Memory B cell (primary cell): ENCODE results near the gene CACNA2D3.

ENCODE experiments used
- ATAC-seq: fragments of 150-1000 bp; cut with Tn5 transposase; 2 replicates; pipeline ENCODE4 v1.10.0; 2021; ENCODE audit warnings: low read depth, mild to moderate bottlenecking, moderate library complexity
- DNase-seq, 2 donors: peaks; one replicate each; pipeline ENCODE4 v3.0.0; 2022; ENCODE audit warnings: low spot score in 2 of 2
- H3K27ac Mint-ChIP-seq: one replicate; pipeline ENCODE4 v1.8.0; 2022; ENCODE audit warnings: mild to moderate bottlenecking, moderate library complexity, mixed read lengths
- H3K27me3 Mint-ChIP-seq: one replicate; pipeline ENCODE4 v1.8.0; 2022; ENCODE audit warnings: mixed read lengths
- H3K36me3 Mint-ChIP-seq: one replicate; pipeline ENCODE4 v1.8.0; 2022; ENCODE audit warnings: mild to moderate bottlenecking, mixed read lengths
- H3K4me1 Mint-ChIP-seq: one replicate; pipeline ENCODE4 v1.8.0; 2022; ENCODE audit warnings: mixed read lengths
- H3K4me3 Mint-ChIP-seq: one replicate; pipeline ENCODE4 v1.8.0; 2022; ENCODE audit warnings: mild to moderate bottlenecking, moderate library complexity, mixed read lengths
- H3K9me3 Mint-ChIP-seq: one replicate; pipeline ENCODE4 v1.8.0; 2022; ENCODE audit warnings: mixed read lengths

Gene CACNA2D3

DNA sequence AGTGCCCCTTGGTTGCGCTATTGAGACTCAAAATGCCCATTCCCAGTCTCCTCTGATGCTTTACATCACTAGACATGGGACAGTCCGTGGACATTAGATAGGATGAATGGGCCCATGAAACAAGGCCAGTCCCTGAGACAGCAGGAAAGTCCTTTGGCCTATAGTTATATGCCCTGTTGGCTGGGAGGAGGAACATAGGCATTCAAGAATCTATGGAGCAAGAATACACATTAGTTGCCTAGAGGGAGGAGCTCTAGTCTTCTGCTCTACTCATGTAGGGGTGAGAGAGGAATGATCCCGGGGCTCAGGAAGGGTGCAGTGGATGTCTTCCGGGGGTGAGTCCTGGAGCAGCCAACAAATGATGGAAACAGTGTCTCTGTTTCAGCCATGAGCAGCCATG, 863.5 kb downstream of the CACNA2D3 start:
- DNase-seq (no peak), ATAC-seq (no peak)
- Mint-ChIP-seq H3K9me3 (peaks cover 3% of the 10 kb centered on the region), H3K27ac (no peak overlapping the region), H3K36me3 (no peaks in the 10 kb centered on the region), H3K27me3 (no peaks in the 10 kb centered on the region), H3K4me1 (no peaks in the 10 kb centered on the region), H3K4me3 (no peak overlapping the region)

DNA sequence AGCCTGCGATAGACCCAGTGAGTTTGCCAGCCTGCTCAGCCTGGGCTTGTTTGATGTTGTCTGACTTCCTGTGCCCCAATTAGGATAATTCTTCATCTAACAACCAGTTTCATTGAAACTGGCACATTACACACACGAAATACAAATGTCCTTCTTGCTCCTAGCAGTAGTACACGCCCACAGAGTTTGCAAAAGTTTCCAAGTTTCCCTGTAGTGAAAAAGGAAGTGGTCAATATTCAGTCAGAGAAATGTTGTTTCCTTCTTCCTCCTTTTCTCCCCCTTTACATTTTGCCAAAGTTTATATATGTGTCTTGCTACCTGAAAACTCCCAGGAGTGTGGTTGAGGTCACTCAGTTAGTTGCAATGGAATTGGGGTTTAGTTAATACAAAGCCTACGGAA, 863.9 kb downstream of the CACNA2D3 start:
- no peaks in the 10 kb centered on the region for H3K4me1 Mint-ChIP-seq
- no peak for DNase-seq
- H3K9me3 Mint-ChIP-seq: peaks cover 2% of the 10 kb centered on the region
- H3K27ac Mint-ChIP-seq: no peak overlapping the region
- H3K27me3 Mint-ChIP-seq: no peaks in the 10 kb centered on the region
- ATAC-seq: no peak
- H3K4me3 Mint-ChIP-seq: no peak overlapping the region
- H3K36me3 Mint-ChIP-seq: no peaks in the 10 kb centered on the region

DNA sequence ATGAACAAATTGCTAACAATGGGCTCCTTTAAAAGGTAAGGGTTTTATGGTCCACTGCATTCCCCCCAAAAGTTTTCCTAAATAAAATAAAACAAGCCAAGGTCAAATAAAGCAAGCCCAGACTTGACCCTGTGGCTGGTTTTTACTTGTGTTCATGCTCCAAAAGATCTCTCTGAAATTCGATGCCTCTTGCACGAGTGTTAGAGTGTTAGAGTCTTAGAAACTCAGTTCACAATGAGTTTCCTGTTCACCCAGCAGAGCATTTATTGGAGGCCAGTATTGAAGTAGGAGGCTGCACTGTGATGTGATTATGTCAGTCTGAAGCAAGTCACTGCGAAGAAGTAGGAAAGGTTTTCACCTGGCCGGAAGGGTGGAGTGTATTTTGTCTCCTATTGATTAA, 865.4 kb downstream of the CACNA2D3 start:
- Mint-ChIP-seq H3K36me3 (no peaks in the 10 kb centered on the region), H3K4me3 (no peak overlapping the region), H3K9me3 (peaks cover 2% of the 10 kb centered on the region), H3K27ac (no peak overlapping the region), H3K4me1 (no peaks in the 10 kb centered on the region), H3K27me3 (no peaks in the 10 kb centered on the region)
- DNase-seq: no peak
- ATAC-seq: no peak

DNA sequence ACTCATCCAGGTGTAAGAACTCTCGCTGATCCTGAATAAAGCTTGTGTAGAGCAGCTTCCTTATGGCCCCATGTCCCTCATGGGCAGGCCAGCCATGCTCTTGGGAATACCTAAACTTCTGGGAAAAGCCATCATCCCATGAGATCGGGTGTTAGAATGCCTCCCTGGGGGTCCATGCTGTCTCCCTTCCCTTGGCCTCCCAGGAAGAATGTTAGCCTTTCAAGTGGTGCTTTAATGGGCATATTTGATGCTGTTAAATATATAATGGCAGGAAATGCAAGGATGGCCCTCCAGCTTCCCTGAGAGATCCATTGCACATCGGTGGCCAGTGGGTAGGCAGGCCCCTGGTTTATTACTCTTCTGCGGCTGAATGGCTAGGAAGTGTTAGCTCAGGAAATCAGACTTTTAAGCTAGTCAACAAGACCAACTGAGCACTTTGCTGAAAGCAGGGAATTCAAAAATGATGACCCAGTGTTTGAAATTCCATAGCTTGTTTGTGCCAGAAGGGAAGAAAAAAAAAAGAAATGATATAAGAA, 866.0 kb downstream of the CACNA2D3 start:
- Mint-ChIP-seq H3K27ac (no peak overlapping the region), H3K36me3 (no peaks in the 10 kb centered on the region), H3K27me3 (no peaks in the 10 kb centered on the region), H3K4me1 (no peaks in the 10 kb centered on the region), H3K4me3 (no peak overlapping the region), H3K9me3 (peaks cover 2% of the 10 kb centered on the region)
- DNase-seq: no peak
- no peak for ATAC-seq

DNA sequence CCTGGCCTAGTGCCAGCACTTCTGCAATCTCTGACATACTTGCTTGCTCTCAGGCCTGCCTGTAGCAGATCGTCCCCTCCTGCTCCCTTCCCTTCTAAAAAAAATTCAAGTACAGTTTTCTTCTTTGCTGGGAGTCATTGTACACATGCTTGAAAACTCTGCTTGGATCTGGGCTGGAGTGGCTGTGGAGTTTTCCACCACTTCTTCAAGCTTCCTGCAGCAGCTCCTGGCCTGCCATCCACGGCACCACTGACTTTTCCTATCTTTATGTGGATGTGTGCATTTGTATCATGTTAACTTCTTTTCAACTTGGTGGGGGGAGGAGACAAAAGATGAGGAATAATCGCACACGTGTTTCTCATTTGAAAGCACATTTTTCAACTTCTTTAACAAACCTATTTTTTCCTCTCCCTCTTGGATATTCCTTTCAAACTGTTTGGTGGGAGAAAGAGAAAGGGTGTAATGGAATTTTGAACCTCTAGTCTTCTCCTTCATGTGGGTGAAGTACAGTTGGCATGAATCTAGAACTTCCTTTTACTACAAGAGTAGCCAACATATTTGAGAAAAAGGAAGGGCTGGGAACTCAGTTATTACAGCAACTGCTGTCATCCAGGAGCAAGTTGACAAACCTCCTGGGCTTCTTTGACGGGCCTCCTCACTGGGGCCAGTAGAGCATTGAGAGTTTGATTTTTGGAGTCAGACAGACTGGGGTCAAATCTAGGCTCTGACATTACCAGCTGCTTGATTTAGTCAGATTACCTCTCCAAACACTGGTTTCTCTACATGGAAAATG, 866.7 kb downstream of the CACNA2D3 start:
- no peaks in the 10 kb centered on the region for H3K27me3 Mint-ChIP-seq
- DNase-seq (no peak), ATAC-seq (no peak)
- no peak overlapping the region for H3K4me3 Mint-ChIP-seq
- no peaks in the 10 kb centered on the region for H3K4me1 Mint-ChIP-seq
- H3K27ac Mint-ChIP-seq: no peak overlapping the region
- peaks cover 2% of the 10 kb centered on the region for H3K9me3 Mint-ChIP-seq
- no peaks in the 10 kb centered on the region for H3K36me3 Mint-ChIP-seq

DNA sequence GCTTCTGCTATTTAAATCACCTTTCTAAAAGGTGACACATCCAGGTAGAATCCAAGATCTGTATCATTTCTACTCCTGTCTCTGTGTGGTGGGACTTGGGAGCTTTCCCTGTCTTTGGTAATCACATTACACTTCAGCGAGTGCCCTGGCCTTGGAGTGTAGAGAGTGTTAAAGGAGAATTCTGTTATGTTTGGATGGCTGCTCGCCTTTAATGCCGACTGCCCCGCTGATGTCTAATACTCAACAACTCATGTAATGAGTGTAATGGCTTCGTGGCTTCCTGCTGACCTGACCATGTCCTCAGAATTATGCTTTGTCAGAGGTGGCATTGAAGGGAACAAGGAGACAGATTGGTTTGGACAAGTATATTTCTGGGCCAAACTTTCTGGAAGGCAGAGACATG, 871.8 kb downstream of the CACNA2D3 start:
- Mint-ChIP-seq H3K4me1 (no peaks in the 10 kb centered on the region), H3K9me3 (no peaks in the 10 kb centered on the region), H3K27ac (no peak overlapping the region), H3K4me3 (no peak overlapping the region), H3K27me3 (no peaks in the 10 kb centered on the region), H3K36me3 (no peaks in the 10 kb centered on the region)
- DNase-seq: no peak
- no peak for ATAC-seq

DNA sequence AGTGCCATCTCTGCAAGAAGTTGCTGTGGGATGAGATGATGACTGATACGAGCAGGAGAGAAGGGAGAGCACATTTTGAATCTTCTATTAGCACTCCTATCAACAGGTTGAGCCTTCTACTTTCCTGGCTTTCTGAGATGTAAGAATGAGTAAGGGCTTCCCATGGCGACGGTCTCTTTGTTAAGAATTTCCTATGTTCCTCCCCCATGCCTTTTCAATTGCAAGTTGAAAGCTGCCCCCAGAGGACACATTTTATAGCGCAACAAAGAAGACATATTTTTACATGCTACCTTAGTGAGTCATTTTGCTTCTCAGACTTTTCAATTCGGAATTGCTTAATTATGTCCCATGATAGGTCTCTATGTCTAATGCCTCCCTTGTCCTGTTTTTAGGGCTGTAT, 876.8 kb downstream of the CACNA2D3 start:
- no peaks in the 10 kb centered on the region for H3K36me3 Mint-ChIP-seq

DNA sequence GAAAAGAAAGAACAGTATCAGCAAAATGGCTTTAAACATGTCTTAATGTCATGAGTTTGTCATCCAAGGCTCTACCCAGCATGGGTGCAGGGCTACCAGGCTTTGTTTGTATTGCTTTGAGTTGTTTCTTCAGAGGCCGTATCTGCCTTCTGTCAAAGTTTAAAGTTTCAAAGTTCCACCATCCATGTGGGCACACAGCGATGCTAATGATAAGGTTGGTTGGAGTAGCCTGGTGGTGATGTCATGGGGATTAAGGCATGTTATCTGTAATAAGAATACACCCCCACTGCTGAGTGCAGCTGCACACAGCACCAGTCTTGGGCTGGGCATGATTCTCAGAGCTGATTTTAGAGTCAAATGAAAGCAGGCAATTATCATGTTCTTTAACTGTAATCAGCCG, 877.5 kb downstream of the CACNA2D3 start:
- ATAC-seq (no peak), DNase-seq (no peak)
- H3K36me3 Mint-ChIP-seq: no peaks in the 10 kb centered on the region
- H3K27me3 Mint-ChIP-seq: no peaks in the 10 kb centered on the region
- no peak overlapping the region for H3K4me3 Mint-ChIP-seq
- H3K27ac Mint-ChIP-seq: no peak overlapping the region
- H3K4me1 Mint-ChIP-seq: no peaks in the 10 kb centered on the region
- no peaks in the 10 kb centered on the region for H3K9me3 Mint-ChIP-seq

More for the DNA sequence above, 876.8 kb downstream of the CACNA2D3 start:
- Mint-ChIP-seq H3K4me3 (no peak overlapping the region), H3K4me1 (no peaks in the 10 kb centered on the region), H3K9me3 (no peaks in the 10 kb centered on the region), H3K27ac (no peak overlapping the region), H3K27me3 (no peaks in the 10 kb centered on the region)
- DNase-seq: no peak
- no peak for ATAC-seq

DNA sequence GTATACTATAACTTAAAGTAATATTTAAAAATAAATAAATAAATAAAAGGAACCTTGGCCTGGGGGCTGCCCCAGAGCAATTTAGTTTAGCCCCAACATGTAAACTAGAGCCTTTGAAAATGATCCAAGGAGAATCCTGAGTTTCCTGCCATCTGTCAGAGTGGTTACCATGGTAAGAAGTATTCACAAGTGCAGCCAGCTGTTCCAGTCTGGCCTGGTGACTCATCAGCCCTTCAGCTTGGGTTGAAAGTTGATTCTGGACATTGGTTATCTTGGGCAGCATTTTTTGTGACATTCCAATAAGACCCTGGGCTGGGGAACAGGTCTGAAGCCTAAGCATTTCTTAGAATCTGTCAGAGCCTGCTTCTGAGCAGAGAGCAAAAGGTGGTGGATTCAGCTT, 878.2 kb downstream of the CACNA2D3 start:
- Mint-ChIP-seq H3K9me3 (no peaks in the 10 kb centered on the region), H3K36me3 (no peaks in the 10 kb centered on the region), H3K4me3 (no peak overlapping the region), H3K27me3 (no peaks in the 10 kb centered on the region), H3K27ac (no peak overlapping the region), H3K4me1 (no peaks in the 10 kb centered on the region)
- ATAC-seq: no peak
- DNase-seq: no peak

DNA sequence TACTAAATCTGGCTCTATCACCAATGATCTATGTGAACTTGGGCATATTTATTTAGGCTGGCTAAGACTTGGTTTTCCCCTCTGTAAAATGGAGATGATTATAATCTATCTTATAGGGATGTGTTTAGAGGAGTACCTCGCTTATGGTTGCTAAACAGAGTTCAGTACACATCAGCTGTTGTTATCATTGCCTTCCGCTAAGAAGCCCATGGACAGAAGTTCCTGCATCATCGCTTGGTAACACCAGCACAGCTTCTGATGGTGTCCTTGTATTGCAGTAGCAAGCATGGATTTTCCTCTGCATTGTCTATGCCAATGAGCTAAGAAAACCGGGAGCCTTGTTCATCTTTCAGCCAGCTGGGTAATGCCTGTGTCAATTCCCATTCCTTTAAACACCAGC, 878.6 kb downstream of the CACNA2D3 start:
- Mint-ChIP-seq H3K4me3 (no peak overlapping the region), H3K4me1 (no peaks in the 10 kb centered on the region), H3K27ac (no peak overlapping the region), H3K36me3 (no peaks in the 10 kb centered on the region), H3K27me3 (no peaks in the 10 kb centered on the region), H3K9me3 (no peaks in the 10 kb centered on the region)
- no peak for ATAC-seq
- DNase-seq: no peak

DNA sequence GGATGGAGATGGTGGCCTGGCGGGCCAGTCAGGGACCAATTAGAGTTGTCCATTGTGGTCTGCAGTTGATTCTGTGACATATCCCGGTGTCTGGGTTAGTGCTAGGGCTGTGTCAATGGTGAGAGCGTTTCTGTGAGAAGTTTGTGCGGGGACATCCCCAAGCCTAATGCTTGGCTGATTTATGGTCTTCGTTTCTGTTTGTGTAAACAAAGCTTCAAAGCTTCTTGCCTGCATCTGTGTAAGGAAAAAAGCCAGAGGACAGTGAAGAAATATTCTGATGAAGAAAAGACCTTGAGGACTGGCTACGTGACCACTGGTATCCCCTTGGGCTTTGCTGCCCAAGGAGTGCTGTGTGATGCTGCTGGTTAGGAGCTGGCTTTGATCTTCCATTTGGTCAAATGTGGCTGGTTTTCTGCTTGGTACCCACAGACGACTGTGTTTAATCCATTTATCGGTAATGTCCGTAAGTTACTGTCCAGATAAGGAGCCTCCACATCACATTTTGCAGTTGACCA, 880.1 kb downstream of the CACNA2D3 start:
- H3K27me3 Mint-ChIP-seq: no peaks in the 10 kb centered on the region
- ATAC-seq: no peak
- no peak for DNase-seq
- no peak overlapping the region for H3K4me3 Mint-ChIP-seq
- H3K4me1 Mint-ChIP-seq: no peaks in the 10 kb centered on the region
- no peak overlapping the region for H3K27ac Mint-ChIP-seq
- H3K36me3 Mint-ChIP-seq: no peaks in the 10 kb centered on the region
- H3K9me3 Mint-ChIP-seq: no peaks in the 10 kb centered on the region

DNA sequence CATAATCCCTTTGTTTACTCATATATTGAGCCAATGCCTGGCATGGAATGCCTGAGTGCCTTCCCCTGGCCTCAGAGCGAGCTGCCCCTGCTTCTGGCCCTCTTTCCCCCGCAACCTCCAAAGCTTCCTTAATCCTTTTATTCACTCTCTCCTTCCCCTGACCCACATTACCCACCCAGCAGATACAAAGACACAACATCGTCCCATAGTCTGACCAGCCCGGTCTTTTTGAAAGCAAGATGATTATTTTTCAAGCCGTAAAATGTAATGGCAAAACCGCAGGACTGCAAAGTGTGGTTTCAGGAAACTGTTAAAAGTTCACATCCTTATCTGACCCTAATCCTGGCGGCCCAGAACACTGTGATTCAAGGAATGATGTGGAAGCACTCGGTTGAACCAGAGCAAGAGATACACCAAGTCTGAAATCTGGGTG, 883.9 kb downstream of the CACNA2D3 start:
- Mint-ChIP-seq H3K27ac (no peak overlapping the region), H3K9me3 (no peaks in the 10 kb centered on the region), H3K4me3 (no peak overlapping the region), H3K27me3 (no peaks in the 10 kb centered on the region), H3K36me3 (no peaks in the 10 kb centered on the region), H3K4me1 (no peaks in the 10 kb centered on the region)
- ATAC-seq (no peak), DNase-seq (no peak)

DNA sequence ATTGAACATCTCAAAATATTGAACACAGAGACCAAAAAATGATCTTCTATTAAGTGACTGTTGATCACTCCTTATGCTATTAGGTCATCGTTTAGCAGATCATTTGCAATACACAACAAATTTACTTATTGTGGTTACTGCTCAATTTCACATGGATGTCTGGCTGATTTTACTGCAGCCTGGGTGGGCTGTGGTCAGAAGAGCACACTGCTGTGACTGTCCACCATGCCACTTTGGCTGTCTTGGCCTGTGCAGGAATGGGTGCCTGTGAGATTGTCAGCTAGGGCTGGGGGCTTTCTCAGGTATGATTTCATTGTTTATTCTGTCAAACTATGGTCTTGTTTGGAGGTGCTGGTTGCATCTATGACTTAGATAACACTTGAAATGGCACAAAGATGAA, 885.6 kb downstream of the CACNA2D3 start:
- H3K4me1 Mint-ChIP-seq: no peaks in the 10 kb centered on the region

DNA sequence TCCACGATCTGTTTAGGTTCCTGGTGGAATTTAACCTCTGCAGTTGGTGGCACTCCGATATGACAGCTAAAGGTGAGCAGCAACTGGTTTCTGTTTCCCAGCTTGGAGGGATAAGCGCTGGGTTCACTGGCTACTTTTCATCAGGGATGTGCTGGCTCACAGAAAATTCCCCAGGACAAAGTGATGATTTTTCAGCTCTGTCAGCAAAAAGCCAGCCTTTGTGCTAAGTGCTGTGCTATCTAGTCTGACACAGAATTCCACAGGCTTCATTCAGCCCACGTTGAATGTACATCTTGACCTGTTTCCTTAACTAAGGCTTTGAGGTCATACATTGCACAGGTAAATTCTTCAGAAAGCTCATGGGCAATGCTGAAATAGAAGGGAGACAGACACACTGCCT, 887.0 kb downstream of the CACNA2D3 start:
- ATAC-seq: no peak
- H3K4me1 Mint-ChIP-seq: no peaks in the 10 kb centered on the region

More for the DNA sequence above, 885.6 kb downstream of the CACNA2D3 start:
- H3K27me3 Mint-ChIP-seq: no peaks in the 10 kb centered on the region
- no peaks in the 10 kb centered on the region for H3K36me3 Mint-ChIP-seq
- no peak for ATAC-seq
- no peak overlapping the region for H3K27ac Mint-ChIP-seq
- peaks cover 4% of the 10 kb centered on the region for H3K9me3 Mint-ChIP-seq
- H3K4me3 Mint-ChIP-seq: no peak overlapping the region
- no peak for DNase-seq

DNA sequence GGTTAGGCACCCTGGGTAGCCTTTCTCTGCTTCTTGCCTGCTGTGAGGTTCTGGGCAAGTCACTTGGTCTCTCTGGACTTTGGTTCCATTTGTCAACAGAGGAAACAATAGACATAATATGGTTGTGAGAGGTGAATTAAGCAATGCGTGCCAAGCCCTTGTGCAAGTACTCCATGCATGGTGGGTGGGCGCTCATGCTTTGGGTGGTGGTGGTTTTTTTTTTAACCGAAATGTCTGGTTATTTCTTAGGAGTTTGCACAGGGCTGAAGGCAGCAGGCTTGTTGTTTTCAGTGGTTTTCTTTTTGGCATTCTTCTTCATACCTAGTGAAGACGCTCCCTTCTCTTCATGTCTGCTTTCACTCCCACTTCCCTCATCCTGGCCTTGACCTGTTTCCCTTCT, 889.7 kb downstream of the CACNA2D3 start:
- Mint-ChIP-seq H3K36me3 (no peaks in the 10 kb centered on the region), H3K4me1 (no peaks in the 10 kb centered on the region), H3K27ac (no peak overlapping the region), H3K9me3 (peaks cover 4% of the 10 kb centered on the region), H3K4me3 (no peak overlapping the region), H3K27me3 (no peaks in the 10 kb centered on the region)
- no peak for DNase-seq
- no peak for ATAC-seq

More for the DNA sequence above, 887.0 kb downstream of the CACNA2D3 start:
- DNase-seq: no peak
- H3K36me3 Mint-ChIP-seq: no peaks in the 10 kb centered on the region
- H3K27ac Mint-ChIP-seq: no peak overlapping the region
- no peak overlapping the region for H3K4me3 Mint-ChIP-seq
- H3K27me3 Mint-ChIP-seq: no peaks in the 10 kb centered on the region
- peaks cover 4% of the 10 kb centered on the region for H3K9me3 Mint-ChIP-seq
